ENCODE measurements around the gene UBE3B.

UBE3B gene

GRCh38 chr12:109451400-109451799 lies 26.0 kb upstream of the UBE3B start:
- H3K9me3 ChIP-seq: no peaks in the 10 kb centered on the region
- H3K27ac ChIP-seq: no peak overlapping the region
- H3K36me3 ChIP-seq: peaks cover 97% of the 10 kb centered on the region
- H3K4me3 ChIP-seq (ENCODE audit: low read depth in 1 of 2, low read length in 1 of 2): no peak overlapping the region
- no peaks in the 10 kb centered on the region for H3K4me1 ChIP-seq (ENCODE audit: control insufficient read depth in 1 of 2, insufficient read depth in 1 of 2, low read depth in 1 of 2, low read length in 1 of 2)
- H3K27me3 ChIP-seq: no peaks in the 10 kb centered on the region
- no peak for TF ChIP-seq CTCF (IDR thresholded peaks at IDR 0.05)

DNA sequence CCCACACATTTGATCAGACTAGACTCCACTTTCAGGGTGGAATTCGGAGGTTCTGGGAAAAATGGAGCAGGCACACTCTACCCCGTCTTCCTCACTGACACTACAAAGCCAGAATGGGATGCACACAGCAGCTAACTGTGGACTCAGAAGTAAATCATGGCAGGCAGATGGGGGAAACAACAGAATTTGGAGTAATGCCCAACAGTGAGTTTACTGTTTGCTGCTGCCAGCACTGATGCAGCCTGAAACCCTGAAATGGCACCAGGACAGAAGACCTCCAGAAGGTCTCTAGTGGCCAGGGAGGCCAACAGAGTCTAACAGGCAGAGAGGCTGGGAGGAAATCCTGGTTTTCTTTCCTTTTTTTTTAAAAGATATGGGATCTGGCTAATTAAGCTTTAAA lies 24.9 kb upstream of the UBE3B start:
- H3K27ac ChIP-seq: no peak overlapping the region
- peaks cover 97% of the 10 kb centered on the region for H3K36me3 ChIP-seq
- H3K9me3 ChIP-seq: no peaks in the 10 kb centered on the region
- no peak overlapping the region for H3K4me3 ChIP-seq (ENCODE audit: low read depth in 1 of 2, low read length in 1 of 2)
- no peak for TF ChIP-seq CTCF (IDR thresholded peaks at IDR 0.05)
- H3K4me1 ChIP-seq (ENCODE audit: control insufficient read depth in 1 of 2, insufficient read depth in 1 of 2, low read depth in 1 of 2, low read length in 1 of 2): no peaks in the 10 kb centered on the region
- H3K27me3 ChIP-seq: no peaks in the 10 kb centered on the region

DNA sequence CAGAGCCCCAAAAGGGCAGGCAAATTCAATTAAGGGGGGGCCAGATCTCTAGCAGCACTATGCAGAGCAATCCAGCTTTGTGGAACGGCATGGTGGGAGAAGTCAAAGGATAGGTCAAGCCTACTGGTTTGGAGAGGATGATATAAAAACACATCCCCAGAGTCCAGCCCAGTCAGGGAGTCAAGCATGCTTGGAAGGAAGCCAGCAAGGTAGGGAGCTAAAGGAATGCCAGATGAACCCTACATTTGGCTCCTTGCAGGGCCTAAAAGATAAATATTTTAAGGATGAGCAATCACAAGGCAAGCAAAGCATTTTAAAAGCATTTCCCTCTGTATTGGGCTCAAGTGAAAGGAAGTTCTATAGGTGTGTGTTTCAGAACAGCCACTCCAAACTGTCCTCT lies 21.7 kb upstream of the UBE3B start:
- Histone ChIP-seq H3K36me3 (peaks cover 86% of the 10 kb centered on the region), H3K9me3 (no peaks in the 10 kb centered on the region), H3K27ac (no peak overlapping the region), H3K4me1 (ENCODE audit: control insufficient read depth in 1 of 2, insufficient read depth in 1 of 2, low read depth in 1 of 2, low read length in 1 of 2) (peaks cover 2% of the 10 kb centered on the region in 2 experiments), H3K4me3 (ENCODE audit: low read depth in 1 of 2, low read length in 1 of 2) (no peak overlapping the region), H3K27me3 (no peaks in the 10 kb centered on the region)
- no peak for TF ChIP-seq CTCF (IDR thresholded peaks at IDR 0.05)

DNA sequence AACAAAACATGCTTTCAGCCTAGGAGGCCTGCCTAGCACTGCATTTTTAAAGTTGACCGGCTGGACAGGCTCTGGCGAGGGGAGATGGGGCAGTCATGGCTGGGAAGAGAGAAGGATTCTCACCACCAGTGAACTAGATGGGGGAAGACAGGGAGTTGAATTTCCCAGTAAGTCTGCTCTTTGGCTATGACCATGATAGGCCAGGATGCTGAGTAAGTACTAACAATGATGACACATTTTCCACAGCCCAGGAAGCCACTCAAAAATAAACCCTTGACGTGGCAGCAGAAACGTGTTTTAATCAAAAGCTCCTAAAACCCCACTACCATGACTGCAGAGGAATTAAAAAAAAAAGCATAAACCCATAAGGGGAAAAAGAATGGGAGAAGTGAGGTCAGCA lies 19.3 kb upstream of the UBE3B start:
- peaks cover 63% of the 10 kb centered on the region for H3K36me3 ChIP-seq
- TF ChIP-seq CTCF (IDR thresholded peaks at IDR 0.05): no peak
- no peak overlapping the region for H3K27ac ChIP-seq
- H3K27me3 ChIP-seq: no peaks in the 10 kb centered on the region
- H3K9me3 ChIP-seq: no peaks in the 10 kb centered on the region
- peaks cover 18 to 19% of the 10 kb centered on the region in 2 experiments for H3K4me1 ChIP-seq (ENCODE audit: control insufficient read depth in 1 of 2, insufficient read depth in 1 of 2, low read depth in 1 of 2, low read length in 1 of 2)
- H3K4me3 ChIP-seq (ENCODE audit: low read depth in 1 of 2, low read length in 1 of 2): no peak overlapping the region

DNA sequence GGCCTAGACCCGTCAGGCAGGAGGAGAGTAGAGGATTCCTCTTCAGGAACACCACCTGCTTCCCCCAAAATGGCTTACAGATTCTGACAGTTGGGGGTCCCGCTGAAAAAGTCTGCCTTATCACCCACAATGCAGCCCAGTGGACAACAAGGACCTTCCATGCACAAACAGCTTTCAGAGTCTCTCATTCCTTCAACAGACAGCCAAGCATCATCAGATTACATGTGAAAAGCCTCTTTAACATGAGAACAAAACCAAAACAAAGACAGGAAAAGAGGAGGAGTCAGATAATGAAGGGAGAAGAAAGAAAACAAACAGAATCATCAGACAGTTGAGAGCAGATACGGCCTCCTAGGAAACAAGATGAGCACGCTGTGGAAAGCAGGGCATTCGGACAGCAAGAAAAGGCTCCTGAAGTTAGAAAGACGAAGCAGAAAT lies 18.6 kb upstream of the UBE3B start:
- peaks cover 56% of the 10 kb centered on the region for H3K36me3 ChIP-seq
- H3K4me3 ChIP-seq (ENCODE audit: low read depth in 1 of 2, low read length in 1 of 2): no peak overlapping the region
- TF ChIP-seq CTCF (IDR thresholded peaks at IDR 0.05): no peak
- peaks cover 18 to 19% of the 10 kb centered on the region in 2 experiments for H3K4me1 ChIP-seq (ENCODE audit: control insufficient read depth in 1 of 2, insufficient read depth in 1 of 2, low read depth in 1 of 2, low read length in 1 of 2)
- no peaks in the 10 kb centered on the region for H3K9me3 ChIP-seq
- H3K27ac ChIP-seq: no peak overlapping the region
- H3K27me3 ChIP-seq: no peaks in the 10 kb centered on the region

DNA sequence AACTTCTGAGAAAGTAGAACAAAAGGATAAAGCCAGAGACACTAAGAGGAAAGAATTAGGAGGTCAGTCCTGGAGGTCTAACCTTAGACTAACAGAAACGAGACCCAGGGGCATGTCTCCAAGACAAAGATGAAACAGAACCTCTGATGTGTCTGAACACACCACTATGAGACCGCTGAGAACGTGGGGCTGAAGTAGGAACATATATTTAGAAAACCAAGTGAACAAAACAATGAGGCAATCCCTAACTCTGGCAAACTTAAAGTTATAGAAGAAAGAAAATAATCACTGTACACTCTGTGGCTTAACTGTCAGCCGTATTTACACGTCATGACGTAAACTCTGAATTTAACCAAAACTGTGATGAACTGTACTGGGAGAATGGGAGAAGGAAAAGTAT lies 18.2 kb upstream of the UBE3B start:
- no peak for TF ChIP-seq CTCF (IDR thresholded peaks at IDR 0.05)
- Histone ChIP-seq H3K27me3 (no peaks in the 10 kb centered on the region), H3K36me3 (peaks cover 51% of the 10 kb centered on the region), H3K9me3 (no peaks in the 10 kb centered on the region), H3K27ac (no peak overlapping the region), H3K4me1 (ENCODE audit: control insufficient read depth in 1 of 2, insufficient read depth in 1 of 2, low read depth in 1 of 2, low read length in 1 of 2) (peaks cover 18 to 19% of the 10 kb centered on the region in 2 experiments), H3K4me3 (ENCODE audit: low read depth in 1 of 2, low read length in 1 of 2) (no peak overlapping the region)

Data from neutrophil (primary cell).